GM23338 (cell line): ENCODE measurements around the gene SUV39H2. TPM values are rescaled to one million over a fixed set of nuclear protein-coding genes. Genes with fewer than 3 reads are reported as not detected.
A peak's percentile ranks its signal among the peaks of the same experiment; 100 is the strongest.

Source experiments
- ATAC-seq: fragments of 200-7000 bp; cut with Tn5 transposase; 3 replicates; pipeline ENCODE4 v1.9.1; 2020
- DNase-seq: peaks from one replicate; pipeline ENCODE4 v3.0.0-alpha.2; 2015; ENCODE audit warnings: low spot score
- H2AFZ ChIP-seq: fragments of 200-600 bp; sonication (generic); 2 replicates; pipeline ENCODE4 v1.8.0; 2016; ENCODE audit warnings: antibody characterized with exemption, mild to moderate bottlenecking, moderate library complexity
- H3F3A ChIP-seq: fragments of 200-600 bp; sonication (generic); replicated peaks from 2 replicates; pipeline ENCODE4 v1.8.0; 2017; ENCODE audit warnings: antibody characterized with exemption, mixed run types, low read depth
- H3K27ac ChIP-seq: fragments of 200-600 bp; sonication (generic); 2 replicates; pipeline ENCODE4 v1.6.1; 2016; ENCODE audit warnings: low read depth
- H3K27me3 ChIP-seq: fragments of 200-600 bp; sonication (generic); 2 replicates; pipeline ENCODE4 v1.8.0; 2016; ENCODE audit warnings: mild to moderate bottlenecking, mixed run types, moderate library complexity; ENCODE audit not compliant: insufficient read depth
- H3K36me3 ChIP-seq: fragments of 200-600 bp; sonication (generic); 2 replicates; pipeline ENCODE4 v1.8.0; 2016; ENCODE audit warnings: mild to moderate bottlenecking; ENCODE audit not compliant: insufficient read depth
- H3K4me1 ChIP-seq: fragments of 200-600 bp; sonication (generic); 2 replicates; pipeline ENCODE4 v1.8.0; 2016; ENCODE audit warnings: mild to moderate bottlenecking, moderate library complexity; ENCODE audit not compliant: insufficient read depth
- H3K4me2 ChIP-seq: fragments of 200-600 bp; sonication (generic); 2 replicates; pipeline ENCODE4 v1.7.1; 2017; ENCODE audit warnings: mixed run types
- H3K4me3 ChIP-seq: fragments of 200-600 bp; sonication (generic); 2 replicates; pipeline ENCODE4 v1.6.1; 2016; ENCODE audit warnings: mixed run types
- H3K79me2 ChIP-seq: fragments of 200-600 bp; sonication (generic); replicated peaks from 2 replicates; pipeline ENCODE4 v1.8.0; 2017; ENCODE audit warnings: mild to moderate bottlenecking; ENCODE audit not compliant: insufficient read depth
- H3K9me2 ChIP-seq: fragments of 200-600 bp; sonication (generic); 2 replicates; pipeline ENCODE4 v1.8.0; 2017; ENCODE audit not compliant: insufficient read depth
- H4K20me1 ChIP-seq: fragments of 200-600 bp; sonication (generic); replicated peaks from 2 replicates; pipeline ENCODE4 v1.8.0; 2017; ENCODE audit warnings: mild to moderate bottlenecking; ENCODE audit not compliant: insufficient read depth
- H3K27ac Mint-ChIP-seq: 2 replicates; pipeline ENCODE4 v1.8.0; 2020; ENCODE audit warnings: inconsistent platforms, mild to moderate bottlenecking, moderate library complexity, mixed read lengths
- H3K27me3 Mint-ChIP-seq: 3 replicates; pipeline ENCODE4 v1.8.0; 2022; ENCODE audit warnings: low read depth, mild to moderate bottlenecking, moderate library complexity, mixed read lengths, inconsistent platforms; ENCODE audit not compliant: insufficient read depth, poor library complexity
- H3K36me3 Mint-ChIP-seq: 3 replicates; pipeline ENCODE4 v1.8.0; 2021; ENCODE audit warnings: low read depth, mild to moderate bottlenecking, inconsistent platforms, moderate library complexity, mixed read lengths
- H3K4me1 Mint-ChIP-seq: 3 replicates; pipeline ENCODE4 v1.8.0; 2020; ENCODE audit warnings: mild to moderate bottlenecking, inconsistent platforms, mixed read lengths
- H3K4me3 Mint-ChIP-seq: 3 replicates; pipeline ENCODE4 v1.8.0; 2021; ENCODE audit warnings: moderate library complexity, mild to moderate bottlenecking, inconsistent platforms, mixed read lengths
- H3K9me3 Mint-ChIP-seq: 3 replicates; pipeline ENCODE4 v1.8.0; 2020; ENCODE audit warnings: moderate library complexity, mild to moderate bottlenecking, inconsistent platforms, mixed read lengths
- CREB1 ChIP-seq: fragments of 250-450 bp; sonication (Bioruptor Pico); IDR thresholded peaks from 2 replicates; pipeline ENCODE4 v1.5.0; 2020; ENCODE audit warnings: low read depth, mild to moderate bottlenecking, moderate library complexity
- EZH2phosphoT487 ChIP-seq: fragments of 200-600 bp; sonication (generic); IDR thresholded peaks from one replicate; pipeline ENCODE4 v1.8.1; 2018; ENCODE audit warnings: antibody characterized with exemption; ENCODE audit not compliant: unreplicated experiment
- JUNB ChIP-seq: IDR thresholded peaks from one replicate; pipeline ENCODE4 v1.6.1; 2016; ENCODE audit warnings: antibody characterized with exemption; ENCODE audit not compliant: unreplicated experiment
- NANOG ChIP-seq: IDR thresholded peaks from 2 replicates; pipeline ENCODE4 v1.6.1; 2016; ENCODE audit warnings: antibody characterized with exemption, borderline replicate concordance
- POLR2AphosphoS5 ChIP-seq: IDR thresholded peaks from 2 replicates; pipeline ENCODE4 v1.6.1; 2016; ENCODE audit warnings: antibody characterized with exemption, low read depth
- STAT1 ChIP-seq: IDR thresholded peaks from one replicate; pipeline ENCODE4 v1.6.1; 2016; ENCODE audit warnings: antibody characterized with exemption; ENCODE audit not compliant: unreplicated experiment
- ZNF114 ChIP-seq: fragments of 250-450 bp; sonication (Bioruptor Pico); IDR thresholded peaks from 2 replicates; pipeline ENCODE4 v1.5.0; 2020; ENCODE audit warnings: mild to moderate bottlenecking, moderate library complexity
- ZNF331 ChIP-seq: fragments of 250-450 bp; sonication (Bioruptor Pico); IDR thresholded peaks from 2 replicates; pipeline ENCODE4 v1.5.0; 2020; ENCODE audit warnings: low read depth, mild to moderate bottlenecking, moderate library complexity
- polyA plus RNA-seq: library from polyadenylated mRNA; unstranded; fragments of >200 nt; fragmentation: Nextera tagmentation; extraction: Ambion mirVana; gene quantifications from 2 replicates; pipeline ENCODE4 v1.2.1, GENCODE V29; 2016
- total RNA-seq: library from RNA; depleted of rRNA; stranded (reverse); fragments of >200 nt; shearing (Covaris generic); gene quantifications from 2 replicates; pipeline ENCODE4 v1.2.3, GENCODE V29; 2014
- TF ChIP-seq, protein P1 (sequence below): IDR thresholded peaks from 2 replicates; pipeline ENCODE4 v1.6.1; 2016; ENCODE audit warnings: antibody characterized with exemption
- TF ChIP-seq, protein P2 (sequence below), 2 experiments: fragments of 200-600 bp in 1 of 2; sonication (generic) in 1 of 2; conservative IDR thresholded peaks; 2 replicates each; pipeline versions ENCODE4 v1.5.1 to v1.6.1; 2016 to 2017; ENCODE audit warnings: antibody characterized with exemption in 2 of 2, low read depth in 2 of 2, mild to moderate bottlenecking in 2 of 2, moderate library complexity in 1 of 2
- TF ChIP-seq, protein P3 (sequence below): IDR thresholded peaks from one replicate; pipeline ENCODE4 v1.6.1; 2018; ENCODE audit warnings: antibody characterized with exemption; ENCODE audit not compliant: unreplicated experiment

Gene SUV39H2
- total and polyA plus RNA-seq, 2 experiments from 2014 or later = 33.3 to 59.1 TPM

DNA sequence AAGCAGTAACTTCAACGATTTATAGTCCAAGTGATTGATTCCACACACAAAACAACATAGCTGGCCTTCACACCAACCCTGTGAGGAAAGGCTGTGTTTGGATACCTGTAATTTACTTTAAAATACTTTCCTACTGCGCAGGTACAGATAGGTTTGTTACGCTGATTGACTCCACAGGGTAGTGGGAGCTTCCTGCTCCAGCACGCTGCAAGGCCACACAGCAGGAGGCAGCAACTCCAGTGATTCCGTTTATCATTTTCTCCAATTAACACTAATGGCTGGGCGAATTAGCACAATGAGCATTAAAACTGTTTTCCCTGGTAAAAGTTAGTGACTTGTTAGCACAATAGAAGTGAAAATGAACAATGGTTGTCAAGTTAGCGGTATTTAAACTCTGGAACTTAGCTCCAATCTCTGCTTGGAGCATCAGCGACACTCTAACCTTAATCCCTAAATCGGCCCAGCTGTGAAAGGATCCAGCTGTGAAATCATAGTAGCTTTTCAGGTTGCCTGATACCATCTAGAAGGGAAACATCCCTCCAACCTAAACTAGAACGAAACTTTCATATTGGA is 74.3 kb downstream of the SUV39H2 start (continued):
- no peak for TF ChIP-seq POLR2AphosphoS5
- TF ChIP-seq, protein P1, sequence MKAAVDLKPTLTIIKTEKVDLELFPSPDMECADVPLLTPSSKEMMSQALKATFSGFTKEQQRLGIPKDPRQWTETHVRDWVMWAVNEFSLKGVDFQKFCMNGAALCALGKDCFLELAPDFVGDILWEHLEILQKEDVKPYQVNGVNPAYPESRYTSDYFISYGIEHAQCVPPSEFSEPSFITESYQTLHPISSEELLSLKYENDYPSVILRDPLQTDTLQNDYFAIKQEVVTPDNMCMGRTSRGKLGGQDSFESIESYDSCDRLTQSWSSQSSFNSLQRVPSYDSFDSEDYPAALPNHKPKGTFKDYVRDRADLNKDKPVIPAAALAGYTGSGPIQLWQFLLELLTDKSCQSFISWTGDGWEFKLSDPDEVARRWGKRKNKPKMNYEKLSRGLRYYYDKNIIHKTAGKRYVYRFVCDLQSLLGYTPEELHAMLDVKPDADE = no peak
- no peak for TF ChIP-seq ZNF331 (CRISPR knock-in tag)
- TF ChIP-seq, protein P2, sequence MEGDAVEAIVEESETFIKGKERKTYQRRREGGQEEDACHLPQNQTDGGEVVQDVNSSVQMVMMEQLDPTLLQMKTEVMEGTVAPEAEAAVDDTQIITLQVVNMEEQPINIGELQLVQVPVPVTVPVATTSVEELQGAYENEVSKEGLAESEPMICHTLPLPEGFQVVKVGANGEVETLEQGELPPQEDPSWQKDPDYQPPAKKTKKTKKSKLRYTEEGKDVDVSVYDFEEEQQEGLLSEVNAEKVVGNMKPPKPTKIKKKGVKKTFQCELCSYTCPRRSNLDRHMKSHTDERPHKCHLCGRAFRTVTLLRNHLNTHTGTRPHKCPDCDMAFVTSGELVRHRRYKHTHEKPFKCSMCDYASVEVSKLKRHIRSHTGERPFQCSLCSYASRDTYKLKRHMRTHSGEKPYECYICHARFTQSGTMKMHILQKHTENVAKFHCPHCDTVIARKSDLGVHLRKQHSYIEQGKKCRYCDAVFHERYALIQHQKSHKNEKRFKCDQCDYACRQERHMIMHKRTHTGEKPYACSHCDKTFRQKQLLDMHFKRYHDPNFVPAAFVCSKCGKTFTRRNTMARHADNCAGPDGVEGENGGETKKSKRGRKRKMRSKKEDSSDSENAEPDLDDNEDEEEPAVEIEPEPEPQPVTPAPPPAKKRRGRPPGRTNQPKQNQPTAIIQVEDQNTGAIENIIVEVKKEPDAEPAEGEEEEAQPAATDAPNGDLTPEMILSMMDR (conservative IDR thresholded peaks at IDR 0.05; ENCODE audit: low read depth in 2 of 2) = no peak
- TF ChIP-seq, protein P3, sequence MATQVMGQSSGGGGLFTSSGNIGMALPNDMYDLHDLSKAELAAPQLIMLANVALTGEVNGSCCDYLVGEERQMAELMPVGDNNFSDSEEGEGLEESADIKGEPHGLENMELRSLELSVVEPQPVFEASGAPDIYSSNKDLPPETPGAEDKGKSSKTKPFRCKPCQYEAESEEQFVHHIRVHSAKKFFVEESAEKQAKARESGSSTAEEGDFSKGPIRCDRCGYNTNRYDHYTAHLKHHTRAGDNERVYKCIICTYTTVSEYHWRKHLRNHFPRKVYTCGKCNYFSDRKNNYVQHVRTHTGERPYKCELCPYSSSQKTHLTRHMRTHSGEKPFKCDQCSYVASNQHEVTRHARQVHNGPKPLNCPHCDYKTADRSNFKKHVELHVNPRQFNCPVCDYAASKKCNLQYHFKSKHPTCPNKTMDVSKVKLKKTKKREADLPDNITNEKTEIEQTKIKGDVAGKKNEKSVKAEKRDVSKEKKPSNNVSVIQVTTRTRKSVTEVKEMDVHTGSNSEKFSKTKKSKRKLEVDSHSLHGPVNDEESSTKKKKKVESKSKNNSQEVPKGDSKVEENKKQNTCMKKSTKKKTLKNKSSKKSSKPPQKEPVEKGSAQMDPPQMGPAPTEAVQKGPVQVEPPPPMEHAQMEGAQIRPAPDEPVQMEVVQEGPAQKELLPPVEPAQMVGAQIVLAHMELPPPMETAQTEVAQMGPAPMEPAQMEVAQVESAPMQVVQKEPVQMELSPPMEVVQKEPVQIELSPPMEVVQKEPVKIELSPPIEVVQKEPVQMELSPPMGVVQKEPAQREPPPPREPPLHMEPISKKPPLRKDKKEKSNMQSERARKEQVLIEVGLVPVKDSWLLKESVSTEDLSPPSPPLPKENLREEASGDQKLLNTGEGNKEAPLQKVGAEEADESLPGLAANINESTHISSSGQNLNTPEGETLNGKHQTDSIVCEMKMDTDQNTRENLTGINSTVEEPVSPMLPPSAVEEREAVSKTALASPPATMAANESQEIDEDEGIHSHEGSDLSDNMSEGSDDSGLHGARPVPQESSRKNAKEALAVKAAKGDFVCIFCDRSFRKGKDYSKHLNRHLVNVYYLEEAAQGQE = no peak
- no peak for TF ChIP-seq EZH2phosphoT487
- TF ChIP-seq ZNF114 = no peak
- no peak for TF ChIP-seq JUNB
- no peak for TF ChIP-seq CREB1 (CRISPR knock-in tag)
- no peak; the same call in 1 of the 2 replicates for TF ChIP-seq NANOG
- no peak for TF ChIP-seq STAT1

DNA sequence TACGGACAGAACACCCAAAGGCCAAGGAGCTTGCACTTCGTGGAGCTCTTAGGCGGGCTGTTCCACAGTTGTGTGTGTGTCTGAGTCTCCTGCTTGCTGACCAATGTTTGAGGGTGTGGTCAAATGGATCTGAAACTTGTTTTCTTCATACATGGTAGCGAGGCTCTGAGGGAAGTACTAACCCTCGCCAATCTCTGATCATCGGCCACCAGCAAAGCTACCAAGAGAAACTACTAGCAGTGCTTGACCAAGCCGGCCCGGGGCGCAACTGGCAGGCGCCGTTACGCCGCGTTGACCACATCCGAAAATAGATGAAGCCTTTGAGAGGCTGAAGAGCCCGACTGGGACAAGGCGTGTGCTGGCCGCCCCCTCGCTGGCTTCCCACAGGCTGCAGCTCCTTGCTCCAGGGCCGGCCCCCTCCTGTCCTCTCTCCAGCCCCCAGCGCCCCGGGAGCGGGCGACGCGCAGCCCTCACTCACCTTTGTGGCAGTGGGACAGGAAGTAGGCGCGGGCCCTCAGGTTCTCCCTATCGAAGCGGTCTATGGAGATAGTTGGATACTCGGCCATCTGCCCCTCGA is 74.8 kb downstream of the SUV39H2 start:
- H4K20me1 ChIP-seq = peaks cover 12% of the 10 kb centered on the region
- DNase-seq (peak; percentile 59), ATAC-seq (peak; percentile 53)
- peak overlapping the region; percentile 90 for H3K4me3 Mint-ChIP-seq
- H3K27ac ChIP-seq = no peak overlapping the region
- H3K9me2 ChIP-seq = no peaks in the 10 kb centered on the region
- peaks cover 35% of the 10 kb centered on the region for H3K27me3 Mint-ChIP-seq
- H3K27ac Mint-ChIP-seq = peak overlapping the region; percentile 80; the same call in 1 of the 2 replicates
- H3K4me1 Mint-ChIP-seq = peaks cover 19% of the 10 kb centered on the region
- H3K4me3 ChIP-seq = peak overlapping the region; percentile 81
- H3K4me1 ChIP-seq = peaks cover 8% of the 10 kb centered on the region
- peaks cover 5% of the 10 kb centered on the region; the same call in 1 of the 2 replicates for H3K36me3 ChIP-seq
- H2AFZ ChIP-seq = peak overlapping the region; percentile 85
- H3K4me2 ChIP-seq = peak overlapping the region; percentile 97
- no peaks in the 10 kb centered on the region; the same call in 1 of the 2 replicates for H3K79me2 ChIP-seq
- H3K27me3 ChIP-seq = peaks cover 33% of the 10 kb centered on the region
- peaks cover 7% of the 10 kb centered on the region; the same call in 1 of the 3 replicates for H3K36me3 Mint-ChIP-seq
- no peaks in the 10 kb centered on the region; the same call in 1 of the 3 replicates for H3K9me3 Mint-ChIP-seq
- peaks cover 7% of the 10 kb centered on the region for H3F3A ChIP-seq
- TF ChIP-seq NANOG = no peak
- TF ChIP-seq EZH2phosphoT487 = no peak
- TF ChIP-seq ZNF331 (CRISPR knock-in tag) = no peak
- TF ChIP-seq STAT1 = no peak
- TF ChIP-seq POLR2AphosphoS5 = no peak
- no peak for TF ChIP-seq JUNB
- TF ChIP-seq CREB1 (CRISPR knock-in tag) = no peak
- TF ChIP-seq, protein P1 = no peak
